IMR-90 (cell line): Measurements from ENCODE around the gene HES7.

ENCODE experiments used
- BHLHE40 ChIP-seq: fragments of 150-350 bp; IDR thresholded peaks from 2 replicates; pipeline ENCODE4 v1.6.1; 2016; ENCODE audit warnings: mild to moderate bottlenecking, low read depth, low read length
- CEBPB ChIP-seq: IDR thresholded peaks from 2 replicates; pipeline ENCODE4 v1.6.1; 2012; ENCODE audit warnings: low read depth, low read length, improper control_type of control experiment
- FOS ChIP-seq: fragments of 150-350 bp; IDR thresholded peaks from 2 replicates; pipeline ENCODE4 v1.6.1; 2016; ENCODE audit warnings: low read depth, low read length
- MAFK ChIP-seq: IDR thresholded peaks from 2 replicates; pipeline ENCODE4 v1.6.1; 2012; ENCODE audit warnings: low read depth, low read length, improper control_type of control experiment
- MAZ ChIP-seq: IDR thresholded peaks from 2 replicates; pipeline ENCODE4 v1.6.1; 2012; ENCODE audit warnings: low read depth, mild to moderate bottlenecking, low read length, improper control_type of control experiment, moderate library complexity, borderline replicate concordance
- MXI1 ChIP-seq: IDR thresholded peaks from 2 replicates; pipeline ENCODE4 v1.6.1; 2012; ENCODE audit warnings: low read depth, mild to moderate bottlenecking, low read length, moderate library complexity, borderline replicate concordance
- NFE2L2 ChIP-seq: fragments of 150-350 bp; IDR thresholded peaks from 2 replicates; pipeline ENCODE4 v1.6.1; 2016; ENCODE audit warnings: low read depth, mild to moderate bottlenecking, low read length
- POLR2A ChIP-seq: IDR thresholded peaks from 2 replicates; pipeline ENCODE4 v1.6.1; 2012; ENCODE audit warnings: mild to moderate bottlenecking, low read depth, low read length
- RAD21 ChIP-seq: IDR thresholded peaks from 2 replicates; pipeline ENCODE4 v1.6.1; 2012; ENCODE audit warnings: low read length, improper control_type of control experiment
- RCOR1 ChIP-seq: IDR thresholded peaks from 2 replicates; pipeline ENCODE4 v1.6.1; 2012; ENCODE audit warnings: mild to moderate bottlenecking, low read length, improper control_type of control experiment; ENCODE audit not compliant: insufficient replicate concordance
- RFX5 ChIP-seq: IDR thresholded peaks from 2 replicates; pipeline ENCODE4 v1.8.0; 2012; ENCODE audit warnings: low read depth, mild to moderate bottlenecking, low read length, moderate library complexity
- SMC3 ChIP-seq: fragments of 150-350 bp; IDR thresholded peaks from 2 replicates; pipeline ENCODE4 v1.6.1; 2016; ENCODE audit warnings: low read depth, mild to moderate bottlenecking, antibody characterized with exemption, low read length, moderate library complexity
- TF ChIP-seq, protein P1 (sequence below): conservative IDR thresholded peaks from 2 replicates; pipeline ENCODE4 v1.5.1; 2012; ENCODE audit warnings: mild to moderate bottlenecking, low read depth, low read length, improper control_type of control experiment
- TF ChIP-seq, protein P2 (sequence below): fragments of 150-350 bp; IDR thresholded peaks from 2 replicates; pipeline ENCODE4 v1.6.1; 2016; ENCODE audit warnings: low read depth, mild to moderate bottlenecking, low read length, moderate library complexity, borderline replicate concordance

DNA sequence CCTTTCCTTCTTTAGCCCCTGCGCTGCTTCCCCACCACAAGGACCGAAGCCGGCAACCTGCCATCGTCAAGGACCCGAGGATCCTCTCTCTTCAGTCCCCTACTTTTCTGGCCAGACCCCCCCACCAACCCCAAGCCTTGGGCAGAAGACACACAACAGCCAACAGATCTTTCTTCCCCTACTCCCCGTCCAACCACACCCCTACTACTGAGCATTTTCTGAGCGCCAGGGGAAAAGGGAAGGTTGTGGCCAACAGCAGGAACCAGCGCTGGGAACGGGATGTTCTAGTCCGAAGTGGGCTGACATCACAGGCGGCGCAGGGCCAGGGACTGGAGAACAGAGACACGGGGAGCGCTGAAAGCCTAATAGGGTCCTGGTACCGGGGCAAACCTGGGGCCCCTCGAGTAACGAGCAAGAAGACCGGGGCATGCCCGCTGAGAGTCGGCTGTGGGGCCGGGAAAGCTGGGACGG, 27.8 kb upstream of the HES7 start:
- TF ChIP-seq POLR2A = peak; percentile 27
- no peak for TF ChIP-seq RAD21
- TF ChIP-seq, protein P1, sequence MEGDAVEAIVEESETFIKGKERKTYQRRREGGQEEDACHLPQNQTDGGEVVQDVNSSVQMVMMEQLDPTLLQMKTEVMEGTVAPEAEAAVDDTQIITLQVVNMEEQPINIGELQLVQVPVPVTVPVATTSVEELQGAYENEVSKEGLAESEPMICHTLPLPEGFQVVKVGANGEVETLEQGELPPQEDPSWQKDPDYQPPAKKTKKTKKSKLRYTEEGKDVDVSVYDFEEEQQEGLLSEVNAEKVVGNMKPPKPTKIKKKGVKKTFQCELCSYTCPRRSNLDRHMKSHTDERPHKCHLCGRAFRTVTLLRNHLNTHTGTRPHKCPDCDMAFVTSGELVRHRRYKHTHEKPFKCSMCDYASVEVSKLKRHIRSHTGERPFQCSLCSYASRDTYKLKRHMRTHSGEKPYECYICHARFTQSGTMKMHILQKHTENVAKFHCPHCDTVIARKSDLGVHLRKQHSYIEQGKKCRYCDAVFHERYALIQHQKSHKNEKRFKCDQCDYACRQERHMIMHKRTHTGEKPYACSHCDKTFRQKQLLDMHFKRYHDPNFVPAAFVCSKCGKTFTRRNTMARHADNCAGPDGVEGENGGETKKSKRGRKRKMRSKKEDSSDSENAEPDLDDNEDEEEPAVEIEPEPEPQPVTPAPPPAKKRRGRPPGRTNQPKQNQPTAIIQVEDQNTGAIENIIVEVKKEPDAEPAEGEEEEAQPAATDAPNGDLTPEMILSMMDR = no peak
- no peak for TF ChIP-seq SMC3
- TF ChIP-seq MAFK = no peak
- no peak for TF ChIP-seq MAZ
- no peak for TF ChIP-seq RCOR1
- TF ChIP-seq CEBPB = no peak
- TF ChIP-seq BHLHE40 = no peak
- no peak for TF ChIP-seq MXI1
- no peak for TF ChIP-seq NFE2L2
- TF ChIP-seq, protein P2, sequence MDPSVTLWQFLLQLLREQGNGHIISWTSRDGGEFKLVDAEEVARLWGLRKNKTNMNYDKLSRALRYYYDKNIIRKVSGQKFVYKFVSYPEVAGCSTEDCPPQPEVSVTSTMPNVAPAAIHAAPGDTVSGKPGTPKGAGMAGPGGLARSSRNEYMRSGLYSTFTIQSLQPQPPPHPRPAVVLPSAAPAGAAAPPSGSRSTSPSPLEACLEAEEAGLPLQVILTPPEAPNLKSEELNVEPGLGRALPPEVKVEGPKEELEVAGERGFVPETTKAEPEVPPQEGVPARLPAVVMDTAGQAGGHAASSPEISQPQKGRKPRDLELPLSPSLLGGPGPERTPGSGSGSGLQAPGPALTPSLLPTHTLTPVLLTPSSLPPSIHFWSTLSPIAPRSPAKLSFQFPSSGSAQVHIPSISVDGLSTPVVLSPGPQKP = no peak
- no peak for TF ChIP-seq FOS
- TF ChIP-seq RFX5 = no peak
